Measurements from ENCODE around the gene TLCD2. TPM values are rescaled to one million over a fixed set of nuclear protein-coding genes. Genes with fewer than 3 reads are reported as not detected.
A peak's percentile ranks its signal among the peaks of the same experiment; 100 is the strongest.

Gene TLCD2
- total and polyA plus RNA-seq, 2 of the 13 experiments (the other 11 are each of a cell fraction or from before 2014, with no cell fraction given), result 0.90 to 1.1 TPM

- TF ChIP-seq AHDC1 (CRISPR knock-in tag; IDR thresholded peaks at IDR 0.05; ENCODE audit: borderline replicate concordance) (no peak), NCOA5 (CRISPR knock-in tag; IDR thresholded peaks at IDR 0.05) (no peak), YEATS4 (CRISPR knock-in tag; IDR thresholded peaks at IDR 0.05; ENCODE audit: borderline replicate concordance) (peak; percentile 97), ZZZ3 (CRISPR knock-in tag; IDR thresholded peaks at IDR 0.05; ENCODE audit: borderline replicate concordance) (no peak), KAT8 (CRISPR knock-in tag; IDR thresholded peaks at IDR 0.05) (peak; percentile 92), MTF2 (CRISPR knock-in tag; IDR thresholded peaks at IDR 0.05; ENCODE audit: borderline replicate concordance) (peak; percentile 65; the same call in 1 of the 2 replicates), ZNF441 (CRISPR knock-in tag; IDR thresholded peaks at IDR 0.05; ENCODE audit: borderline replicate concordance) (peak; percentile 69; the same call in 1 of the 2 replicates), REL (CRISPR knock-in tag; conservative IDR thresholded peaks at IDR 0.05) (no peak), ZNF18 (CRISPR knock-in tag; IDR thresholded peaks at IDR 0.05; ENCODE audit: insufficient replicate concordance) (no peak), ZNF547 (CRISPR knock-in tag; IDR thresholded peaks at IDR 0.05) (peak; percentile 35; the same call in 1 of the 2 replicates), CCDC6 (CRISPR knock-in tag; IDR thresholded peaks at IDR 0.05) (peak; percentile 68; the same call in 1 of the 2 replicates), XRCC5 (optimal IDR thresholded peaks at IDR 0.05; ENCODE audit: low read length) (peak; percentile 61), TEAD3 (CRISPR knock-in tag; optimal IDR thresholded peaks at IDR 0.05; ENCODE audit: borderline replicate concordance) (peak; percentile 72)
- TF ChIP-seq, protein P1, sequence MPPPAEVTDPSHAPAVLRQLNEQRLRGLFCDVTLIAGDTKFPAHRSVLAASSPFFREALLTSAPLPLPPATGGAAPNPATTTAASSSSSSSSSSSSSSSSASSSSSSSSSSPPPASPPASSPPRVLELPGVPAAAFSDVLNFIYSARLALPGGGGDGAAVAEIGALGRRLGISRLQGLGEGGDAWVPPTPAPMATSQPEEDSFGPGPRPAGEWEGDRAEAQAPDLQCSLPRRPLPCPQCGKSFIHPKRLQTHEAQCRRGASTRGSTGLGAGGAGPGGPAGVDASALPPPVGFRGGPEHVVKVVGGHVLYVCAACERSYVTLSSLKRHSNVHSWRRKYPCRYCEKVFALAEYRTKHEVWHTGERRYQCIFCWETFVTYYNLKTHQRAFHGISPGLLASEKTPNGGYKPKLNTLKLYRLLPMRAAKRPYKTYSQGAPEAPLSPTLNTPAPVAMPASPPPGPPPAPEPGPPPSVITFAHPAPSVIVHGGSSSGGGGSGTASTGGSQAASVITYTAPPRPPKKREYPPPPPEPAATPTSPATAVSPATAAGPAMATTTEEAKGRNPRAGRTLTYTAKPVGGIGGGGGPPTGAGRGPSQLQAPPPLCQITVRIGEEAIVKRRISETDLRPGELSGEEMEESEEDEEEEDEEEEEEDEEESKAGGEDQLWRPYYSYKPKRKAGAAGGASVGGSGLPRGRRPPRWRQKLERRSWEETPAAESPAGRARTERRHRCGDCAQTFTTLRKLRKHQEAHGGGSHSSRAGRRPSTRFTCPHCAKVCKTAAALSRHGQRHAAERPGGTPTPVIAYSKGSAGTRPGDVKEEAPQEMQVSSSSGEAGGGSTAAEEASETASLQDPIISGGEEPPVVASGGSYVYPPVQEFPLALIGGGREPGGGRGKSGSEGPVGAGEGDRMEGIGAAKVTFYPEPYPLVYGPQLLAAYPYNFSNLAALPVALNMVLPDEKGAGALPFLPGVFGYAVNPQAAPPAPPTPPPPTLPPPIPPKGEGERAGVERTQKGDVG (CRISPR knock-in tag; IDR thresholded peaks at IDR 0.05; ENCODE audit: borderline replicate concordance), result no peak
- TF ChIP-seq, protein P2, sequence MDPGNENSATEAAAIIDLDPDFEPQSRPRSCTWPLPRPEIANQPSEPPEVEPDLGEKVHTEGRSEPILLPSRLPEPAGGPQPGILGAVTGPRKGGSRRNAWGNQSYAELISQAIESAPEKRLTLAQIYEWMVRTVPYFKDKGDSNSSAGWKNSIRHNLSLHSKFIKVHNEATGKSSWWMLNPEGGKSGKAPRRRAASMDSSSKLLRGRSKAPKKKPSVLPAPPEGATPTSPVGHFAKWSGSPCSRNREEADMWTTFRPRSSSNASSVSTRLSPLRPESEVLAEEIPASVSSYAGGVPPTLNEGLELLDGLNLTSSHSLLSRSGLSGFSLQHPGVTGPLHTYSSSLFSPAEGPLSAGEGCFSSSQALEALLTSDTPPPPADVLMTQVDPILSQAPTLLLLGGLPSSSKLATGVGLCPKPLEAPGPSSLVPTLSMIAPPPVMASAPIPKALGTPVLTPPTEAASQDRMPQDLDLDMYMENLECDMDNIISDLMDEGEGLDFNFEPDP (CRISPR knock-in tag; conservative IDR thresholded peaks at IDR 0.05), result no peak
These were observed 25.6 kb downstream of the TLCD2 start, which contains the start of gene PRPF8 (continued) for GRCh38 chr17:1684378-1685189.

All from HepG2 (cell line).